GM10266 (cell line): ENCODE results near the gene FBXW10B.
"Not testable (repeated sequence)": the region's sequence is repeated elsewhere in the genome, so short reads cannot be mapped to it uniquely, and the experiment has no call there.

Experiments
- DNase-seq: peaks from one replicate; pipeline ENCODE4 v3.0.0; 2012; ENCODE audit errors: extremely low spot score
- TF ChIP-seq, protein P1 (sequence below): IDR thresholded peaks from 2 replicates; pipeline ENCODE4 v1.5.1; 2012; ENCODE audit warnings: mild to moderate bottlenecking, low read depth; ENCODE audit not compliant: control insufficient read depth, insufficient read depth; ENCODE audit errors: missing control alignments

The FBXW10B gene

DNA sequence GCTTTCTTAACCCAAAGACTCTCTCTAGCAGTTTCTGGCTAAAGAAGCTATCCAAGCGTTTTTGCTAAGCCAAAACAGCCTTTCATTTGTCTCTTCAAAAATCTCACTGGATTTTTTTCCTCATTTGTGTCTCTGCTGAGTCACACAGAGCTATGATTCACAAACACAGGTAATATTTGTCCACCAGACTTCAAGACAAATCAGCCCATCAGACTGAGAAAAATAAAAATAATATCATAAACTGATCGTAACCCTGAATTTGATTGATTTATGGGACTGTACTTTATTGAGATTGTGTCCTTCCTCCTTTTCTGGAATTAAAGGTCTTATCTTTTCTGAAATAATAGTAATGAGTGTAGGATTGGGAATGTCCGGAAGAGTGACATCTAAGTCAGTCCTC lies 38.8 kb upstream of the FBXW10B start:
- TF ChIP-seq, protein P1, sequence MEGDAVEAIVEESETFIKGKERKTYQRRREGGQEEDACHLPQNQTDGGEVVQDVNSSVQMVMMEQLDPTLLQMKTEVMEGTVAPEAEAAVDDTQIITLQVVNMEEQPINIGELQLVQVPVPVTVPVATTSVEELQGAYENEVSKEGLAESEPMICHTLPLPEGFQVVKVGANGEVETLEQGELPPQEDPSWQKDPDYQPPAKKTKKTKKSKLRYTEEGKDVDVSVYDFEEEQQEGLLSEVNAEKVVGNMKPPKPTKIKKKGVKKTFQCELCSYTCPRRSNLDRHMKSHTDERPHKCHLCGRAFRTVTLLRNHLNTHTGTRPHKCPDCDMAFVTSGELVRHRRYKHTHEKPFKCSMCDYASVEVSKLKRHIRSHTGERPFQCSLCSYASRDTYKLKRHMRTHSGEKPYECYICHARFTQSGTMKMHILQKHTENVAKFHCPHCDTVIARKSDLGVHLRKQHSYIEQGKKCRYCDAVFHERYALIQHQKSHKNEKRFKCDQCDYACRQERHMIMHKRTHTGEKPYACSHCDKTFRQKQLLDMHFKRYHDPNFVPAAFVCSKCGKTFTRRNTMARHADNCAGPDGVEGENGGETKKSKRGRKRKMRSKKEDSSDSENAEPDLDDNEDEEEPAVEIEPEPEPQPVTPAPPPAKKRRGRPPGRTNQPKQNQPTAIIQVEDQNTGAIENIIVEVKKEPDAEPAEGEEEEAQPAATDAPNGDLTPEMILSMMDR = no peak
- no peak for DNase-seq

DNA sequence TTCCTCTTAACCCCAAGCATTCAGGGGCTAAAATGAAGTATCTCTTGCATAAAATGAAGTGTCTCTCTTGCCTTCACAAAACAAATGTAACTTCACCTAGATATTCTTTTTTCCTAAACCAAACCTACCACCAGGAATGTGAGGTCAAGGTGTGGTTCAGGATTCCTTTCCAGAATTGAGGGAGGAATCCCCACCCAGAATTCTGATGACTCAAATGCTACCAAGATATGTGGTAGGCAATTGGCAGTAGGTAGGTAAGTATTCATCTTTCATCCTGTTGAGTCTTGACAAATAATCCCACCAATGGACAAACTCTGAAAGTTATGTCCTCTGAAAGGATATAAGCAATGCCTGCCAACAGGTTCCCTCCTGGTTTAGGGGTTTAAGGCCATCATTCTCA lies 38.4 kb upstream of the FBXW10B start:
- TF ChIP-seq, protein P1 = no peak

DNA sequence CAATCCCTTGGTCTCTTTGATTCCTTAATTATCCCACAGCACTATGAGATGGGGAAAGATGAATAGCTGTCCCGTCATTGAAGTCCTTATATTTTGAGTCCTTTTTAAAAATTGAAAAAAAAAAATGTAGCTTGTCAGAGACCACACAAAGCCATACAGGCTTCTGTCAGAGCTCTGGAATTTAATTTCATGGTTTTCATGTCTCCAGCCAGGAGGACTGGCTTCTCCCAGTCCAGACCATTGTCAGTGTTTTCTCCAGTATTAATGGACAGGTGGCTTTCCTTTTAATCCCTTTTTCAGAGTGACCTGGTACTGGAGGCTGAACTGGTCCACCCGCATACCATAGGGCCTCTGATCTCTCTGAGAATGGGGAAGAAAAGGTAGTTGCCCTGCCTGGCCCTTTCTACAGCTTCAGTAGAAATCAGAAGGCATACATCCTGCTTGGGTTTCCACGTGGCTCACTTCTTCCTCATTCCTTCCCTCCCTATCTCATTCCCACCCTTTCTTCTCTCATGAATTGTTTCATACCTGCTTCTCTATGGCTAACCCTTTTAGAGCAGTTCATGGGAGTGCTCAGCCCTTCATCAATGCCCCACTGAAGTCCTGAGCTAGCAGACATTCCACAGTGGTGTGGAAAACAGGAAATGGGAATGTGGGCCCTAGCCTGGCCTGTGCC lies 35.5 kb upstream of the FBXW10B start:
- DNase-seq = no peak
- TF ChIP-seq, protein P1 = no peak

More for the DNA sequence above, 38.4 kb upstream of the FBXW10B start:
- no peak for DNase-seq

DNA sequence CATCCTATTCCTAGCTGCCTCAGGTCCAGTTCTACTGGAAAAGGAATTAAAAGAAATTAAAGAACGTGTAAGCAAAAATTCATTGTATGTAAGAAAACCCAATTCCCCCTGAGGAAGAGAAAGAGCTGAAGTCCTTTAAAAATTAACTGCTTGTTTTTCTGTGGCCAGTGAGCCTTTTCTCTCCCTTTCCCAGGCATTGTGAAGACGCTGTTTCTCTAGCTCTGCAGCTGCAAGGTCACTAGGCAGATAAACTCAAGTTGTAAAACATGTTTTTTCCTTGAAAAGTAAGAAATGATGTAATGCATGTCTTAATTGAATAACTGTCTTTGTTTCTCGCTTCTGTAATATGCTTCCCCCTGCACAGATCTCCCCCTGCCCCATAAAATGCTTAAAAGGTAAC lies 34.9 kb upstream of the FBXW10B start:
- DNase-seq = not testable (repeated sequence)

DNA sequence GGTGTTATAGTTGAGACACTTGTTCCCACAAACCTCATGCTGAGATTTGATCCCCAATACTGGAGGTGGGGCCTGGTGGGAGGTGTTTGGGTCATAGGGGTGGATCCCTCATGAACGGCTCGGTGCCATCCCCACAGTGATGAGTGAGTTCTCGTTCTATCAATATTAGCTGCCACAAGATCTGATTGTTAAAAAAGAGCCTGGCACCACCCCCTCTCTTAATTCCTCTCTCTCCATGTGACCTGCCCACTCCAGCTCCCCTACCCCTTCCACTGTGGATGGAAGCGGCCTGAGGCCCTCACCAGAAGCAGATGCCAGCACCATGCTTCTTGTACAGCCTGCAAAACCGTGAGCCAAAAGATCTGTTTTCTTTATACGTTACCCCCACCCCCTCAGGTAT lies 33.5 kb upstream of the FBXW10B start:
- DNase-seq = no peak
- TF ChIP-seq, protein P1 = no peak

DNA sequence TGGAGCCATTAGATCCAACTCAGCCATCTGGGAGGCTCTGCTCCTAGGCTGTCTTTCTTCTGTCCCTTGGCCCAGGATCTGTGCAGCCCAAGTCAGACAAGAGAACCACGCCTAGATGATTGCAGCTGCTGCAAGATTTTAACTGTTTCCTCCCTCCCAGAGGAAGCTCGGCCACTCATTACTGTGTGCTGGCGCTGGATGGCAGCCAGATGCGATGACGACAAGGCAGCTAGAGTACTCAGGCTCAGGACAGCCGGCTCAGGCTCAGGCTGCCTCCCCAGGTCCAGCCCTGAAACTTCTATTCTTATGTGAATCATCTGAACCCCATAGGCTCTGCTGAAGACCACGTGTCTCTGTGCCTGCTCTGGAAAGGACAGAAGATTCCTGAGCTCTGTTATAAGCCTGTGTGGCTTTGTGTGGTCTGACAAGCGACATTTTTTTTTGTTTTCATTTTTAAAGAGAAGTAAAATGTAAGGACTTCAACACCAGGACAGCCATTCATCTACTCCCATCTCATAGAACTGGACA lies 32.1 kb upstream of the FBXW10B start:
- TF ChIP-seq, protein P1 = no peak
- peak; percentile 50 for DNase-seq

DNA sequence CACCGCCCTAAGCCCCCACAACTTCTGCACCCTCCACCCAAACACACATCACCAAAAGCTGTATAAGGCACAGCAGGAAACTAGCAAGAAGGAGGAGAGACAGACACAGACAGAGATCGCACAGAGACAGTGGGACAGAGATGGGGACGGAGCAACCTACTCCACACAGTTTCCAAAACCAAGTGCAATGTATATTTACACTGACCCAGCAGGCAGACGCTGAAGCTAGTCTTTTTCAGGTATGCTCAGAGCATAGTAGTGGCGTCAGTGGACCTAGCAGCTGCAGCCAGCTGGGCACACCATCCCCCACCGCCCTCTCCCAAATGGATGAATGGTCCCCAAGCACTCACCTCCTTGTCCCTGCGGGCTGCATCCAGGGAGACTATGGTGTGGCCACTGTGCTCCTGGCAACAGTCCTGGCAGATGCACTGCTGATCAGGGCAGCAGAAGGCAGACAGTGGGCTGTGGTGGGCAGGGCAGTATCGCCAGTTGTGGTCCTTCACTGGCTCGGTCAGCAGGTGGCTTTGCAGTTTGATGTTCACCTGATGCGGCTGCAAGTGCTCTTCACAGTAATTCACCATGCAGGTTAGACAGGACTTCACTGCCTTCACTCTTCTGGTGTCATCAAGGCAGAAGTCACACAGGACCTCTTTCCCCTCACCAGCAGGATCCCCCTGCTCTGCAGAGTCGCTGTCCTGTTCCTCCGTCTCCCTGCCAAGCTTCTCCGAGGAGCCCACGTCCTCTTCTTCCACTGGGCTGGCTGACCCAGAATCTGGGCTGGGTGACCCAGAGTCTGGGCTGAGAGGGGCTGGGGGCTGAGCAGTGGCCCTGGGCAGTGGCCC lies 31.5 kb upstream of the FBXW10B start:
- no peak for DNase-seq
- TF ChIP-seq, protein P1 = no peak
